ENCODE measurements around the gene HYOU1.

- TF ChIP-seq, protein P1, sequence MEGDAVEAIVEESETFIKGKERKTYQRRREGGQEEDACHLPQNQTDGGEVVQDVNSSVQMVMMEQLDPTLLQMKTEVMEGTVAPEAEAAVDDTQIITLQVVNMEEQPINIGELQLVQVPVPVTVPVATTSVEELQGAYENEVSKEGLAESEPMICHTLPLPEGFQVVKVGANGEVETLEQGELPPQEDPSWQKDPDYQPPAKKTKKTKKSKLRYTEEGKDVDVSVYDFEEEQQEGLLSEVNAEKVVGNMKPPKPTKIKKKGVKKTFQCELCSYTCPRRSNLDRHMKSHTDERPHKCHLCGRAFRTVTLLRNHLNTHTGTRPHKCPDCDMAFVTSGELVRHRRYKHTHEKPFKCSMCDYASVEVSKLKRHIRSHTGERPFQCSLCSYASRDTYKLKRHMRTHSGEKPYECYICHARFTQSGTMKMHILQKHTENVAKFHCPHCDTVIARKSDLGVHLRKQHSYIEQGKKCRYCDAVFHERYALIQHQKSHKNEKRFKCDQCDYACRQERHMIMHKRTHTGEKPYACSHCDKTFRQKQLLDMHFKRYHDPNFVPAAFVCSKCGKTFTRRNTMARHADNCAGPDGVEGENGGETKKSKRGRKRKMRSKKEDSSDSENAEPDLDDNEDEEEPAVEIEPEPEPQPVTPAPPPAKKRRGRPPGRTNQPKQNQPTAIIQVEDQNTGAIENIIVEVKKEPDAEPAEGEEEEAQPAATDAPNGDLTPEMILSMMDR (conservative IDR thresholded peaks at IDR 0.05 in 1 of 2, IDR thresholded peaks at IDR 0.05 in 1 of 2; ENCODE audit: low read depth in 1 of 2, low read length in 2 of 2), result no peak
- no peak for TF ChIP-seq EZH2 (IDR thresholded peaks at IDR 0.05; ENCODE audit: low read length, missing control alignments)
Observed at GRCh38 chr11:119012629-119013170, 44.3 kb downstream of the HYOU1 start.
